Neuronal stem cell (in vitro differentiated cells): ENCODE data around the gene OSBPL6. TPM values are rescaled to one million over a fixed set of nuclear protein-coding genes. Genes with fewer than 3 reads are reported as not detected.

Experiments used
- DNase-seq: peaks from one replicate; pipeline ENCODE4 v3.0.0-alpha.2; 2013; ENCODE audit warnings: low spot score
- H2AFZ ChIP-seq: one replicate; pipeline ENCODE4 v1.6.1; 2013; ENCODE audit warnings: mild to moderate bottlenecking, low read length, inconsistent platforms
- H2AK5ac ChIP-seq: 2 replicates; pipeline ENCODE4 v1.6.1; 2013; ENCODE audit warnings: low read depth, mild to moderate bottlenecking, inconsistent platforms, low read length, moderate library complexity, mixed read lengths
- H2BK120ac ChIP-seq: 2 replicates; pipeline ENCODE4 v1.6.1; 2013; ENCODE audit warnings: low read depth, mild to moderate bottlenecking, inconsistent platforms, low read length, moderate library complexity, mixed read lengths
- H2BK12ac ChIP-seq: one replicate; pipeline ENCODE4 v1.6.1; 2013; ENCODE audit warnings: low read length, inconsistent platforms
- H2BK15ac ChIP-seq: 2 replicates; pipeline ENCODE4 v1.6.1; 2013; ENCODE audit warnings: mild to moderate bottlenecking, low read length, inconsistent platforms, mixed read lengths
- H2BK5ac ChIP-seq: one replicate; pipeline ENCODE4 v1.6.1; 2013; ENCODE audit warnings: inconsistent platforms, mild to moderate bottlenecking, low read length, moderate library complexity
- H3K14ac ChIP-seq: one replicate; pipeline ENCODE4 v1.6.1; 2013; ENCODE audit warnings: low read length, inconsistent platforms
- H3K18ac ChIP-seq: 2 replicates; pipeline ENCODE4 v1.6.1; 2013; ENCODE audit warnings: low read length, inconsistent platforms
- H3K23ac ChIP-seq: 2 replicates; pipeline ENCODE4 v1.6.1; 2013; ENCODE audit warnings: low read depth, mild to moderate bottlenecking, mixed read lengths, low read length, inconsistent platforms; ENCODE audit not compliant: poor library complexity
- H3K27ac ChIP-seq: replicated peaks from 3 replicates; pipeline ENCODE4 v1.5.1; 2013; ENCODE audit warnings: low read length, inconsistent platforms
- H3K27me3 ChIP-seq, 3 experiments: 2 replicates each; pipeline ENCODE4 v1.6.1; 2013; ENCODE audit warnings: low read length in 3 of 3, mild to moderate bottlenecking in 2 of 3, inconsistent platforms in 1 of 3, low read depth in 1 of 3, mixed read lengths in 1 of 3, moderate library complexity in 1 of 3; ENCODE audit not compliant: control insufficient read depth in 3 of 3, insufficient read depth in 3 of 3
- H3K36me3 ChIP-seq, 2 donors: replicated peaks in 1 of 2; 2 replicates each; pipeline ENCODE4 v1.6.1; 2013; ENCODE audit warnings: low read length in 2 of 2; ENCODE audit not compliant: control insufficient read depth in 2 of 2, insufficient read depth in 2 of 2
- H3K4ac ChIP-seq: 2 replicates; pipeline ENCODE4 v1.6.1; 2013; ENCODE audit warnings: inconsistent platforms, mild to moderate bottlenecking, low read length, moderate library complexity
- H3K4me1 ChIP-seq, 2 donors: 1 replicate in 1 of 2; 2 replicates in 1 of 2; pipeline ENCODE4 v1.6.1; 2013; ENCODE audit warnings: low read length in 2 of 2, low read depth in 1 of 2; ENCODE audit not compliant: control insufficient read depth in 2 of 2, insufficient read depth in 1 of 2
- H3K4me2 ChIP-seq: one replicate; pipeline ENCODE4 v1.6.1; 2013; ENCODE audit warnings: mild to moderate bottlenecking, low read length, inconsistent platforms; ENCODE audit not compliant: insufficient read depth, poor library complexity, severe bottlenecking
- H3K4me3 ChIP-seq, 2 donors: 2 replicates each; pipeline ENCODE4 v1.5.1; 2013; ENCODE audit warnings: low read length in 2 of 2, mild to moderate bottlenecking in 2 of 2, inconsistent platforms in 1 of 2, moderate library complexity in 1 of 2
- H3K79me1 ChIP-seq: one replicate; pipeline ENCODE4 v1.6.1; 2013; ENCODE audit warnings: low read depth, mild to moderate bottlenecking, inconsistent platforms, low read length, moderate library complexity
- H3K9ac ChIP-seq: one replicate; pipeline ENCODE4 v1.6.1; 2013; ENCODE audit warnings: mild to moderate bottlenecking, low read depth, low read length, inconsistent platforms; ENCODE audit not compliant: poor library complexity
- H3K9me3 ChIP-seq, 2 donors: replicated peaks in 1 of 2; 2 replicates each; pipeline versions ENCODE3 to v1.6.1; 2013; ENCODE audit warnings: low read length in 2 of 2, mild to moderate bottlenecking in 2 of 2, inconsistent platforms in 1 of 2, low read depth in 1 of 2, mixed read lengths in 1 of 2, moderate library complexity in 1 of 2; ENCODE audit not compliant: control insufficient read depth in 2 of 2, insufficient read depth in 1 of 2
- H4K8ac ChIP-seq: one replicate; pipeline ENCODE4 v1.6.1; 2013; ENCODE audit warnings: low read depth, mild to moderate bottlenecking, inconsistent platforms, low read length, moderate library complexity
- H4K91ac ChIP-seq: one replicate; pipeline ENCODE4 v1.6.1; 2013; ENCODE audit warnings: low read length, low read depth, mild to moderate bottlenecking, inconsistent platforms; ENCODE audit not compliant: poor library complexity
- WGBS, 2 donors: extraction: QIAGEN DNeasy Blood & Tissue Kit; methylation state at CpG; one replicate each; pipeline ENCODE4 v1.1.7; 2013; ENCODE audit warnings: missing lambda C conversion rate in 2 of 2, mixed read lengths in 1 of 2; ENCODE audit not compliant: insufficient read length in 2 of 2, insufficient replicate concordance in 1 of 2; ENCODE audit errors: extremely low coverage in 2 of 2; 5-methylcytosine and 5-hydroxymethylcytosine counted together
- polyA plus RNA-seq, 2 experiments: library from polyadenylated mRNA; stranded (reverse); fragments of 200-250 nt; gene quantifications; one replicate each; pipeline ENCODE4 v1.2.3, GENCODE V29; 2013

The OSBPL6 gene
- 6.8 TPM for polyA plus RNA-seq (2013, experiment 1 of 2)
- polyA plus RNA-seq (2013, experiment 2 of 2) = 6.8 TPM

GRCh38 chr2:178193823-178194599 lies at the start of gene OSBPL6:
Gene OSBPL6, plus strand, starts transcription at chr2:178194512. Its CDS starts 111,673 bp downstream, at chr2:178306185.
- DNase-seq = peak; percentile 83
- Histone ChIP-seq H3K36me3 (no peaks in the 10 kb centered on the region), H3K79me1 (no peaks in the 10 kb centered on the region), H3K27ac (peak within 1 kb of the TSS; percentile 71), H3K9me3 (no peaks in the 10 kb centered on the region), H2AK5ac (no peak within 1 kb of the TSS), H3K4me3 (peak within 1 kb of the TSS; percentile 69 to 99), H4K91ac (no peak within 1 kb of the TSS), H4K8ac (no peak within 1 kb of the TSS), H3K14ac (no peak within 1 kb of the TSS), H2BK12ac (peak within 1 kb of the TSS; percentile 86), H3K18ac (peak within 1 kb of the TSS; percentile 92), H3K27me3 (peaks cover 3 to 29% (median 13%) of the 10 kb centered on the region in 3 experiments), H2BK120ac (no peak within 1 kb of the TSS), H3K4ac (no peak within 1 kb of the TSS), H2AFZ (peak within 1 kb of the TSS; percentile 100), H3K23ac (peak within 1 kb of the TSS; percentile 82), H3K9ac (peak within 1 kb of the TSS; percentile 99), H2BK15ac (no peak within 1 kb of the TSS), H2BK5ac (peak within 1 kb of the TSS; percentile 14), H3K4me2 (peak within 1 kb of the TSS; percentile 86), H3K4me1 (peaks cover 2 to 13% of the 10 kb centered on the region in 2 donors)
- no CpG with 5 or more reads among the region's 90 CpGs for WGBS, 2 donors

- Histone ChIP-seq H3K4me3 (no peak overlapping the region), H4K91ac (no peak overlapping the region), H3K4me2 (no peak overlapping the region), H3K18ac (no peak overlapping the region), H2BK120ac (no peak overlapping the region), H3K23ac (no peak overlapping the region), H4K8ac (no peak overlapping the region), H2AFZ (no peak overlapping the region), H2AK5ac (no peak overlapping the region), H2BK15ac (no peak overlapping the region), H3K9ac (no peak overlapping the region), H3K14ac (no peak overlapping the region), H3K36me3 (no peaks in the 10 kb centered on the region), H3K79me1 (no peaks in the 10 kb centered on the region), H3K4me1 (no peaks in the 10 kb centered on the region), H2BK12ac (no peak overlapping the region), H2BK5ac (no peak overlapping the region), H3K4ac (no peak overlapping the region), H3K27me3 (peaks cover 0 to 2% (median 0%) of the 10 kb centered on the region in 3 experiments), H3K27ac (no peak overlapping the region), H3K9me3 (no peaks in the 10 kb centered on the region)
- no CpG with 5 or more reads among the region's 3 CpGs for WGBS, 2 donors
- no peak for DNase-seq
These were observed 42.3 kb upstream of the OSBPL6 start for GRCh38 chr2:178152033-178152432.

GRCh38 chr2:178152542-178152941 lies 41.8 kb upstream of the OSBPL6 start:
- no peaks in the 10 kb centered on the region for H3K36me3 ChIP-seq
- H3K9me3 ChIP-seq = no peaks in the 10 kb centered on the region
- H4K8ac ChIP-seq = no peak overlapping the region
- peaks cover 0 to 2% (median 0%) of the 10 kb centered on the region in 3 experiments for H3K27me3 ChIP-seq
- no peak overlapping the region for H2BK15ac ChIP-seq
- H3K4ac ChIP-seq = no peak overlapping the region
- no peak overlapping the region for H3K18ac ChIP-seq
- no peak overlapping the region for H3K4me2 ChIP-seq
- H3K27ac ChIP-seq = no peak overlapping the region
- no peaks in the 10 kb centered on the region for H3K4me1 ChIP-seq
- H2BK120ac ChIP-seq = no peak overlapping the region
- no peaks in the 10 kb centered on the region for H3K79me1 ChIP-seq
- no peak overlapping the region for H3K9ac ChIP-seq
- no peak overlapping the region for H3K4me3 ChIP-seq
- H2BK5ac ChIP-seq = no peak overlapping the region
- no peak overlapping the region for H2AFZ ChIP-seq
- no peak overlapping the region for H3K14ac ChIP-seq
- DNase-seq = no peak
- H2BK12ac ChIP-seq = no peak overlapping the region
- H3K23ac ChIP-seq = no peak overlapping the region
- H2AK5ac ChIP-seq = no peak overlapping the region
- WGBS, 2 donors = no CpG with 5 or more reads among the region's 4 CpGs
- no peak overlapping the region for H4K91ac ChIP-seq

- Histone ChIP-seq H3K36me3 (no peaks in the 10 kb centered on the region), H4K91ac (no peak overlapping the region), H2AK5ac (no peak overlapping the region), H2BK15ac (no peak overlapping the region), H3K9ac (no peak overlapping the region), H4K8ac (no peak overlapping the region), H3K4me2 (no peak overlapping the region), H2BK12ac (no peak overlapping the region), H3K14ac (no peak overlapping the region), H2BK120ac (no peak overlapping the region), H3K4ac (no peak overlapping the region), H3K79me1 (no peaks in the 10 kb centered on the region), H2AFZ (no peak overlapping the region), H3K27ac (no peak overlapping the region), H3K4me3 (no peak overlapping the region), H3K23ac (no peak overlapping the region), H3K27me3 (peaks cover 0 to 2% (median 0%) of the 10 kb centered on the region in 3 experiments), H3K4me1 (no peaks in the 10 kb centered on the region), H2BK5ac (no peak overlapping the region), H3K9me3 (no peaks in the 10 kb centered on the region), H3K18ac (no peak overlapping the region)
- WGBS, 2 donors = no CpG with 5 or more reads among the region's 1 CpG
- DNase-seq = no peak
These were observed 41.3 kb upstream of the OSBPL6 start for GRCh38 chr2:178152977-178153376.
